ENCODE results near the gene SPTBN4. TPM values are rescaled to one million over a fixed set of nuclear protein-coding genes. Genes with fewer than 3 reads are reported as not detected.

SPTBN4 gene
- total RNA-seq, 1 experiment from 2014 or later, result 1.9 TPM

DNA sequence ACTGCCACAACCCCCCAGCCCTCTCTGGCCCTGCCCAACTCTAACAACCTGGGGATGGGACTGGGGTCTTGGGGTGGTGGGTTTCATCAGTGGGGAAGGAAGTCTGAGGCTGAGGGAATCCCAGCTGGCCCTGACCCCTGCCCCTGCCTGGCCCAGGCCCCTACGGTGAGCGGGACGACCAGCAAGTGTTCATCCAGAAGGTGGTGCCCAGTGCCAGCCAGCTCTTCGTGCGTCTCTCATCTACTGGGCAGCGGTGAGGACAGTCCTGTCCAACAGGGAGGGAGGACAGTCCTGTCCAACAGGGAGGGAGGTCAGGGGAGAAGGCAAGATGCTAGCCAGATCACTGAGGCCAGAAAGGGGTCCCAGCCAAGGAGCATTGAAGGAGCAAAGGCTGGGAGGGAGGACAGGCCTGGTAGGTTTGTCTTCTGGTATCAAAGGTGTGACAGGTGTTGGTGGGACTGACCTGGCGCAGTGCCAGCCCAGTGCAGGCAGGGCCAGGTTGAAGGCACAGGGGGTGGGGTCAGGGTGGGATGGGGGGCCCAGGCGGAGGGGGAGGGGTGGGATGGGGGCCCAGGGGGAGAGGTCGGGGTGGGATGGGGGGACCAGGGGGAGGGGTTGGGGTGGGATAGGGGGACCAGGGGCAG, 122.2 kb downstream of the SPTBN4 start:
- H3K4me1 ChIP-seq (ENCODE audit: insufficient read depth, low read length), result no peaks in the 10 kb centered on the region
- H3K27ac ChIP-seq (ENCODE audit: low read length), result no peak overlapping the region
- BruUV-seq (replicated peaks), result no TSS peak
- no peak overlapping the region for H3K9ac ChIP-seq (ENCODE audit: low read length)
- H3K36me3 ChIP-seq (ENCODE audit: low read depth, low read length), result no peaks in the 10 kb centered on the region
- no peak overlapping the region for H3K4me2 ChIP-seq (ENCODE audit: low read length)
- TF ChIP-seq EZH2 (IDR thresholded peaks at IDR 0.05; ENCODE audit: low read length, unreplicated experiment) (no peak), EZH2phosphoT487 (IDR thresholded peaks at IDR 0.05; ENCODE audit: borderline replicate concordance, low read length) (no peak)
- TF ChIP-seq, protein P1, sequence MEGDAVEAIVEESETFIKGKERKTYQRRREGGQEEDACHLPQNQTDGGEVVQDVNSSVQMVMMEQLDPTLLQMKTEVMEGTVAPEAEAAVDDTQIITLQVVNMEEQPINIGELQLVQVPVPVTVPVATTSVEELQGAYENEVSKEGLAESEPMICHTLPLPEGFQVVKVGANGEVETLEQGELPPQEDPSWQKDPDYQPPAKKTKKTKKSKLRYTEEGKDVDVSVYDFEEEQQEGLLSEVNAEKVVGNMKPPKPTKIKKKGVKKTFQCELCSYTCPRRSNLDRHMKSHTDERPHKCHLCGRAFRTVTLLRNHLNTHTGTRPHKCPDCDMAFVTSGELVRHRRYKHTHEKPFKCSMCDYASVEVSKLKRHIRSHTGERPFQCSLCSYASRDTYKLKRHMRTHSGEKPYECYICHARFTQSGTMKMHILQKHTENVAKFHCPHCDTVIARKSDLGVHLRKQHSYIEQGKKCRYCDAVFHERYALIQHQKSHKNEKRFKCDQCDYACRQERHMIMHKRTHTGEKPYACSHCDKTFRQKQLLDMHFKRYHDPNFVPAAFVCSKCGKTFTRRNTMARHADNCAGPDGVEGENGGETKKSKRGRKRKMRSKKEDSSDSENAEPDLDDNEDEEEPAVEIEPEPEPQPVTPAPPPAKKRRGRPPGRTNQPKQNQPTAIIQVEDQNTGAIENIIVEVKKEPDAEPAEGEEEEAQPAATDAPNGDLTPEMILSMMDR (conservative IDR thresholded peaks at IDR 0.05; ENCODE audit: low read depth, low read length), result no peak
- CTCF ChIA-PET, result no interaction called here
- no peak overlapping the region for H2AFZ ChIP-seq (ENCODE audit: low read length)
- POLR2A ChIA-PET (ENCODE audit: unreplicated experiment), result no interaction called here
- H3K9me3 ChIP-seq (ENCODE audit: low read length), result no peaks in the 10 kb centered on the region
- no peaks in the 10 kb centered on the region for H3K79me2 ChIP-seq (ENCODE audit: low read length)
- H3K4me3 ChIP-seq (ENCODE audit: low read length), result no peak overlapping the region
- no peaks in the 10 kb centered on the region for H3K9me2 ChIP-seq (replicated peaks; ENCODE audit: low read length)
- intact Hi-C loops (cut with micrococcal nuclease), result no loop called here
- H3F3A ChIP-seq (ENCODE audit: low read length, unreplicated experiment), result no peaks in the 10 kb centered on the region
- H3K27me3 ChIP-seq (ENCODE audit: low read length), result no peaks in the 10 kb centered on the region
- no peaks in the 10 kb centered on the region for H4K20me1 ChIP-seq (ENCODE audit: low read length)
- ATAC-seq (no peak), DNase-seq (no peak)

DNA sequence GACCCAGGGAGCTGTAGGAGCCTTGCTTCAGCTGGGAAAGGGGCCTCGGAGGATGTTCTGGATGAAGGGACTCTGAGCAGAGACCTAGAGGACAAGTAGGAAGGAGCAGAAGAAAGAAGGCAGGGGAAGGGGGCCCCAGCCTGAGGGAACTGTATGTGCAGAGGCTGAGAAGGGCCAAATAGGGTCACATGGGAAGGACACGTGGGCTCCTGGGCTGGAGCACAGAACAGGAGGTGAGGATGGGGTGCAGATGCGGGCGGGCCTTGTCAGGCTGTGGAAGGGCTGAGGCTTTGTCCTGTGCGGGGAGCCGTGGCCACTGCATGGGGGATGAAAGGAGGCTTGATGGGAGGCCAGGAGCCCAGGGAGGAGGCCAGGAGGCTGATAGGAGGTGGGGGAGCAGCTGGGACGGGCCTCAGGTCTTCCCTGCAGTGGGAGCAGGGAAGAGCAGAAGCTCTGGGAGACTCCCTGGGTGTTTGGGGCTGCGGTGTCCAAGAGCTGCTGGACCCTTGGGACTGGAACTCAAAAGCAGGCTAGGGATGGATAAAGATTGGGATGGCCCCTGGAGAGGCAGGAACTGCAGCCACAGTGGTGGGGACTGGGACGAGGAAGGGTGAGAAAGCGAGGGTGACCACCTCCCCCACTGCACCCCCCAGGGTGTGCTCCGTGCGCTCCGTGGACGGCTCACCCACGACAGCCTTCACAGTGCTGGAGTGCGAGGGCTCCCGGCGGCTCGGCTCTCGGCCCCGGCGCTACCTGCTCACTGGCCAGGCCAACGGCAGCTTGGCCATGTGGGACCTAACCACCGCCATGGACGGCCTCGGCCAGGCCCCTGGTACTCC, 123.0 kb downstream of the SPTBN4 start:
- Histone ChIP-seq H3K9ac (ENCODE audit: low read length) (no peak overlapping the region), H3K4me3 (ENCODE audit: low read length) (no peak overlapping the region), H3K27me3 (ENCODE audit: low read length) (no peaks in the 10 kb centered on the region), H3F3A (ENCODE audit: low read length, unreplicated experiment) (no peaks in the 10 kb centered on the region), H2AFZ (ENCODE audit: low read length) (no peak overlapping the region), H3K27ac (ENCODE audit: low read length) (no peak overlapping the region), H4K20me1 (ENCODE audit: low read length) (no peaks in the 10 kb centered on the region), H3K4me2 (ENCODE audit: low read length) (no peak overlapping the region), H3K79me2 (ENCODE audit: low read length) (no peaks in the 10 kb centered on the region), H3K9me3 (ENCODE audit: low read length) (no peaks in the 10 kb centered on the region), H3K36me3 (ENCODE audit: low read depth, low read length) (no peaks in the 10 kb centered on the region), H3K4me1 (ENCODE audit: insufficient read depth, low read length) (0 out of 2 replicates have a peak, but pooled peaks cover 2% of the 10 kb centered on the region), H3K9me2 (replicated peaks; ENCODE audit: low read length) (no peaks in the 10 kb centered on the region)
- intact Hi-C loops (cut with micrococcal nuclease), result no loop called here
- no peak for ATAC-seq
- CTCF ChIA-PET, result no interaction called here
- TF ChIP-seq, protein P1 (conservative IDR thresholded peaks at IDR 0.05; ENCODE audit: low read depth, low read length), result no peak
- TF ChIP-seq EZH2phosphoT487 (IDR thresholded peaks at IDR 0.05; ENCODE audit: borderline replicate concordance, low read length) (no peak), EZH2 (IDR thresholded peaks at IDR 0.05; ENCODE audit: low read length, unreplicated experiment) (no peak)
- POLR2A ChIA-PET (ENCODE audit: unreplicated experiment), result interaction anchor here (0.6 kb wide), 1 partner anchor 8 kb away, joined by 20 read pairs; no protein-coding TSS in a partner anchor
- no peak for DNase-seq
- BruUV-seq (replicated peaks), result no TSS peak
